Measurements from ENCODE around the gene PFN4.

PFN4 gene, protein sequence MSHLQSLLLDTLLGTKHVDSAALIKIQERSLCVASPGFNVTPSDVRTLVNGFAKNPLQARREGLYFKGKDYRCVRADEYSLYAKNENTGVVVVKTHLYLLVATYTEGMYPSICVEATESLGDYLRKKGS

DNA sequence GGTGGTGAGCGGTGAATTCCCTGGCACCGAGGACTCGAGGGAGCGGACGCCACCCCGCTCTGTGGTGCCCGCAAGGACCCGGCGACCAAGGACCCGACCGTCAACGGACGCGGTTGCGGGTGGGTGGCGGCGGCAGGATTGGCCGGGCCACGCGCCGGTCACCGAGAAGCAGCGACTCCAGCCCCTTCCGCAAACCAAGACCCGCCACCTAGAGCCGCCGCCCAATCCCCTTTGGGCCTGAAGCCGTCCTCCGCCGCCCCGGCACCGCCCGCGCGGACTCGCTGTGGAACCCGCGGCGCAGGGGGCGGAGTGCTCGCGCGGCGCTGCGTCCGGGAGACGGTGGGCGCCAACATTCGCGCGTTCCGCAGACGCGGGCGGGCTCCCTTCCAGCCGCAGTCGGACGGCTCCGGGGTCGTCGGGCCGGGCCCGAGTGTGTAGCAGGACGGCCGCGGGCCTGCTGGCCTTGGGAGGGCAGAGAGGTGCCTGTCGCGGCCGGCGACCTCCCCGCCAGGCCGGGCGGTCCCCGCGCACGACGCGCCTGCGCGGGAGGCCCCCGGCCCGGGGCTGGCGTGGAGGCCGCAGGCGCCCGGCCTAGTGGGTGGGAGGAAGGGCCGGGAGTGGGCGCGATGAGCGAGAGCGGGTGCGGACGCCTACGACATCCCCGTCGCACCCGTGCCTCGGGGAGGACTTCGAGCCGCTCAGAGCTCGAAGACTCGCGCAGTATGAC, at the start of gene PFN4, which contains the start of gene FAM228B:
Gene PFN4 (minus strand): TSS at position 140 of the 727 bp plus-strand sequence. CDS start 799 bp downstream, outside the sequence.
Gene FAM228B (plus strand): TSS at position 275 of the 727 bp plus-strand sequence. CDS start 893 bp downstream, outside the sequence.
- no peaks in the 10 kb centered on the region for H3K9me3 ChIP-seq (ENCODE audit: low read length)
- H3K36me3 ChIP-seq (ENCODE audit: insufficient read depth, low read length): no peaks in the 10 kb centered on the region
- peaks cover 19% of the 10 kb centered on the region for H3K4me1 ChIP-seq (ENCODE audit: insufficient read depth, low read length)
- H3K4me3 ChIP-seq (ENCODE audit: low read depth in 1 of 2, low read length in 2 of 2): peak within 1 kb of the TSS; percentile 66 to 84
- H3K27me3 ChIP-seq (ENCODE audit: control insufficient read depth in 1 of 2, insufficient read depth in 2 of 2, low read length in 2 of 2): no peaks in the 10 kb centered on the region
- peak within 1 kb of the TSS; percentile 78 for H3K9ac ChIP-seq (ENCODE audit: low read length)
- peak within 1 kb of the TSS; percentile 87 for H3K27ac ChIP-seq (ENCODE audit: low read depth, low read length)

DNA sequence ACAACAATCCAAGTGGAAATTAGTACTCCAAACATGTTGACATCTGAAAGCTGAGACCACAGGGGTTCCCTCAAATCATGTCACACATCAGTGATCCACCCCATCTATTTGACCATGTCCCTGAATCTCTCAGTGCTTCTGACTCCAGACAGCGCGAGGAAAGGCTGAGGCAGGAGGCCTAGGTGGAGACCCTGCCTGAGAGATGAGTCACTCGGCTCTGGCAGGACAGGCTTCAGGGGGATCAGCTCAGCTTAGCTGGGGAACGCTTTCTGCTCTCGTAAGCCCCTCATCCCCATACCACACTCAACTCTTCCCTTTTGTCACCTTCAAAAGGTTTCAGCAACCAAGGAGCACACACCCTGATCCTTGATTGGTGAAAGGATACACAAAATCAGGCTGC, 45.9 kb upstream of the PFN4 start:
- Histone ChIP-seq H3K27me3 (ENCODE audit: control insufficient read depth in 1 of 2, insufficient read depth in 2 of 2, low read length in 2 of 2) (no peaks in the 10 kb centered on the region), H3K36me3 (ENCODE audit: insufficient read depth, low read length) (no peaks in the 10 kb centered on the region), H3K9me3 (ENCODE audit: low read length) (no peaks in the 10 kb centered on the region)

GRCh38 chr2:24164416-24164973, 41.4 kb upstream of the PFN4 start:
- Histone ChIP-seq H3K9ac (ENCODE audit: low read length) (no peak overlapping the region), H3K4me3 (ENCODE audit: low read depth in 1 of 2, low read length in 2 of 2) (no peak overlapping the region), H3K36me3 (ENCODE audit: insufficient read depth, low read length) (peaks cover 3% of the 10 kb centered on the region), H3K9me3 (ENCODE audit: low read length) (no peaks in the 10 kb centered on the region), H3K4me1 (ENCODE audit: insufficient read depth, low read length) (no peaks in the 10 kb centered on the region), H3K27ac (ENCODE audit: low read depth, low read length) (no peak overlapping the region), H3K27me3 (ENCODE audit: control insufficient read depth in 1 of 2, insufficient read depth in 2 of 2, low read length in 2 of 2) (no peaks in the 10 kb centered on the region)

More for the DNA sequence above, 45.9 kb upstream of the PFN4 start:
- H3K4me3 ChIP-seq (ENCODE audit: low read depth in 1 of 2, low read length in 2 of 2): no peak overlapping the region
- H3K9ac ChIP-seq (ENCODE audit: low read length): no peak overlapping the region
- H3K27ac ChIP-seq (ENCODE audit: low read depth, low read length): no peak overlapping the region
- H3K4me1 ChIP-seq (ENCODE audit: insufficient read depth, low read length): no peaks in the 10 kb centered on the region

GRCh38 chr2:24163601-24164000, 40.5 kb upstream of the PFN4 start:
- H3K27me3 ChIP-seq (ENCODE audit: control insufficient read depth in 1 of 2, insufficient read depth in 2 of 2, low read length in 2 of 2): no peaks in the 10 kb centered on the region
- H3K9ac ChIP-seq (ENCODE audit: low read length): no peak overlapping the region
- H3K36me3 ChIP-seq (ENCODE audit: insufficient read depth, low read length): peaks cover 5% of the 10 kb centered on the region
- no peak overlapping the region for H3K27ac ChIP-seq (ENCODE audit: low read depth, low read length)
- H3K4me3 ChIP-seq (ENCODE audit: low read depth in 1 of 2, low read length in 2 of 2): no peak overlapping the region
- H3K4me1 ChIP-seq (ENCODE audit: insufficient read depth, low read length): no peaks in the 10 kb centered on the region
- no peaks in the 10 kb centered on the region for H3K9me3 ChIP-seq (ENCODE audit: low read length)

DNA sequence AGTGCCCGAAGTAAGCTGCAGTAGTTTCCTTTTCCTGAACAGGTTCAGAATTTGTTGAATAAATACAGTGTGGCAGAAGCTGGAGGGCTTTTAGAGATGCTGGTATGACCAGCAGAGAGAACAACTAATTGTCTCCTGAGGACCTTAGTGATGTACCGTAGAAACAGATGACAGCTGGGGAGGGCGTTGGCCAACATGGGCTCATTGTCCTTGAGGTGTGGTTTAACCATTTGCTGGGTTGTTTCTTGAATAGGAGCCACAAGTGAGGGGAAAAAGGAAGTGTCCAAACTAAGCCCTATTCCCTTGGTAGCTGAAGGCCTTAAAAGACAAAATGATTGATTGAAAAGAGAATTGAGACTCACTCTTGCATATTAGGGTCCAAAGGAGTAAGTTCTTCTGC, 40.1 kb upstream of the PFN4 start:
- no peak overlapping the region for H3K9ac ChIP-seq (ENCODE audit: low read length)
- H3K36me3 ChIP-seq (ENCODE audit: insufficient read depth, low read length): peaks cover 9% of the 10 kb centered on the region
- no peak overlapping the region for H3K4me3 ChIP-seq (ENCODE audit: low read depth in 1 of 2, low read length in 2 of 2)
- H3K27ac ChIP-seq (ENCODE audit: low read depth, low read length): no peak overlapping the region
- no peaks in the 10 kb centered on the region for H3K9me3 ChIP-seq (ENCODE audit: low read length)
- H3K4me1 ChIP-seq (ENCODE audit: insufficient read depth, low read length): no peaks in the 10 kb centered on the region
- no peaks in the 10 kb centered on the region for H3K27me3 ChIP-seq (ENCODE audit: control insufficient read depth in 1 of 2, insufficient read depth in 2 of 2, low read length in 2 of 2)

GRCh38 chr2:24162494-24162893, 39.4 kb upstream of the PFN4 start:
- Histone ChIP-seq H3K4me1 (ENCODE audit: insufficient read depth, low read length) (no peaks in the 10 kb centered on the region), H3K36me3 (ENCODE audit: insufficient read depth, low read length) (peaks cover 11% of the 10 kb centered on the region), H3K9ac (ENCODE audit: low read length) (no peak overlapping the region), H3K27me3 (ENCODE audit: control insufficient read depth in 1 of 2, insufficient read depth in 2 of 2, low read length in 2 of 2) (no peaks in the 10 kb centered on the region), H3K9me3 (ENCODE audit: low read length) (no peaks in the 10 kb centered on the region), H3K4me3 (ENCODE audit: low read depth in 1 of 2, low read length in 2 of 2) (no peak overlapping the region), H3K27ac (ENCODE audit: low read depth, low read length) (no peak overlapping the region)

GRCh38 chr2:24160761-24161160, 37.6 kb upstream of the PFN4 start:
- H3K27me3 ChIP-seq (ENCODE audit: control insufficient read depth in 1 of 2, insufficient read depth in 2 of 2, low read length in 2 of 2): no peaks in the 10 kb centered on the region
- H3K9ac ChIP-seq (ENCODE audit: low read length): no peak overlapping the region
- no peak overlapping the region for H3K4me3 ChIP-seq (ENCODE audit: low read depth in 1 of 2, low read length in 2 of 2)
- H3K4me1 ChIP-seq (ENCODE audit: insufficient read depth, low read length): no peaks in the 10 kb centered on the region
- H3K9me3 ChIP-seq (ENCODE audit: low read length): no peaks in the 10 kb centered on the region
- H3K27ac ChIP-seq (ENCODE audit: low read depth, low read length): no peak overlapping the region
- H3K36me3 ChIP-seq (ENCODE audit: insufficient read depth, low read length): peaks cover 11% of the 10 kb centered on the region

- Histone ChIP-seq H3K27ac (ENCODE audit: low read depth, low read length) (no peak overlapping the region), H3K9me3 (ENCODE audit: low read length) (no peaks in the 10 kb centered on the region), H3K9ac (ENCODE audit: low read length) (no peak overlapping the region), H3K4me1 (ENCODE audit: insufficient read depth, low read length) (no peaks in the 10 kb centered on the region), H3K4me3 (ENCODE audit: low read depth in 1 of 2, low read length in 2 of 2) (no peak overlapping the region), H3K36me3 (ENCODE audit: insufficient read depth, low read length) (peaks cover 11% of the 10 kb centered on the region), H3K27me3 (ENCODE audit: control insufficient read depth in 1 of 2, insufficient read depth in 2 of 2, low read length in 2 of 2) (no peaks in the 10 kb centered on the region)
Measured at GRCh38 chr2:24159708-24160107, 36.6 kb upstream of the PFN4 start.

DNA sequence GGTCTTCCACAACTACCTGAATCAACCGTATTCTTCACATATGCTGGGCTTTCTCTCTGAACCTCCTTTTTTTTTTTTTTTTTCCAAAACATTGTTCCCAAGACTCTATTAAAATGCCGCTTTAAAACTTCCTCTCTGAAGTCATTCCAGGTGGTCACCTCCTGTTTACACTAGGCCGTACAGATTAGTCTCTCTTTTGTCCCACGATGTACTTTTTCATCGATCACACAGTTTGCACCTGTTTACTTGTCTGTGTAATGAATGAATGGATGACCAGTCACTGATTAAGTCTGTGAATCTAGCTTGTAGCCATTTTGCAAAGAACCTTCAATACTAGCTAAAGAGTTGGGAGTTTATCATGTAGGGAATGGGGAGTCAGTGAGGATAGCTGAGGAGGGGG, 35.0 kb upstream of the PFN4 start:
- H3K9ac ChIP-seq (ENCODE audit: low read length): no peak overlapping the region
- no peaks in the 10 kb centered on the region for H3K9me3 ChIP-seq (ENCODE audit: low read length)
- H3K27ac ChIP-seq (ENCODE audit: low read depth, low read length): no peak overlapping the region
- H3K27me3 ChIP-seq (ENCODE audit: control insufficient read depth in 1 of 2, insufficient read depth in 2 of 2, low read length in 2 of 2): no peaks in the 10 kb centered on the region
- H3K36me3 ChIP-seq (ENCODE audit: insufficient read depth, low read length): peaks cover 11% of the 10 kb centered on the region
- no peaks in the 10 kb centered on the region for H3K4me1 ChIP-seq (ENCODE audit: insufficient read depth, low read length)
- no peak overlapping the region for H3K4me3 ChIP-seq (ENCODE audit: low read depth in 1 of 2, low read length in 2 of 2)

- Histone ChIP-seq H3K27ac (ENCODE audit: low read depth, low read length) (no peak overlapping the region), H3K27me3 (ENCODE audit: control insufficient read depth in 1 of 2, insufficient read depth in 2 of 2, low read length in 2 of 2) (no peaks in the 10 kb centered on the region)
Measured at GRCh38 chr2:24153478-24153877, 30.3 kb upstream of the PFN4 start.

DNA sequence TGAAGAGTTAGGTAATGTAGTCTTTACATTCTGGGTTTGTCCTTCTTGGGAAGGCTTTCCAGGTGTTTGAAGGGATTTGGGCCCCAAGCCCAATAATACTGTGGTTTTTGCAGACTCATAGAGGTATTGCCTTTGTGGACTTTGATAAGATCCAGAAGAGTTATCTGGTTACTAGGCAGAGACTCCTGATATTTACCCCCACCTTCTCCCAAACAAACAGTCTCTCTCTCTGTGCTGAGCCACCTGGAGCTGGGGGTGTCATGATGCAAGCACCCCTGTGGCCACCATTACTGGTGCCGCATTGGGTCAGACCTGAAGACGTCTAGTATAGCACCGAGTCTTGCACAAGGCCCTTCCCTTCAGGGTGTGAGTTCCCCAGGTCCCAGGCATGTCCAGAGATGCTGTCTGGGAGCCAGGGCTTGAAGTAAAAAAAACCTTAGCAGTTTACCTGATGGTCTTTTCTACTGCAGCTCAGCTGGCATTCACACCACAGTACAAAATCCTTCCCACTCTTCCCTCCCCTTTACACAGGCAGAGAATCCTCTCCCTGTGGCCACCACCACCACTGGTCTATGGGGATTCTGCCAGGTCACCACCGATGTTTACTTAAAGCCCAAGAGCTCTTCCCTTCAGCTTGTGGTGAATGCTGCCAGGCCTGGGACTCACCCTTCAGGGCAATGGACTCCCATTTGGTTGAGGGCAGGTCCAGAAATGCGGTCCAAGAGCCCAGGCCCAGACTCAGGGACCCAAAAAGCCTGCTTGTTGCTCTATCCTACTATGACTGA, 29.5 kb upstream of the PFN4 start:
- Histone ChIP-seq H3K36me3 (ENCODE audit: insufficient read depth, low read length) (peaks cover 16% of the 10 kb centered on the region), H3K4me1 (ENCODE audit: insufficient read depth, low read length) (no peaks in the 10 kb centered on the region), H3K27ac (ENCODE audit: low read depth, low read length) (no peak overlapping the region), H3K4me3 (ENCODE audit: low read depth in 1 of 2, low read length in 2 of 2) (no peak overlapping the region), H3K9me3 (ENCODE audit: low read length) (no peaks in the 10 kb centered on the region), H3K9ac (ENCODE audit: low read length) (no peak overlapping the region), H3K27me3 (ENCODE audit: control insufficient read depth in 1 of 2, insufficient read depth in 2 of 2, low read length in 2 of 2) (no peaks in the 10 kb centered on the region)

More at GRCh38 chr2:24153478-24153877, 30.3 kb upstream of the PFN4 start:
- peaks cover 14% of the 10 kb centered on the region for H3K36me3 ChIP-seq (ENCODE audit: insufficient read depth, low read length)
- H3K4me3 ChIP-seq (ENCODE audit: low read depth in 1 of 2, low read length in 2 of 2): no peak overlapping the region
- H3K9ac ChIP-seq (ENCODE audit: low read length): no peak overlapping the region
- no peaks in the 10 kb centered on the region for H3K9me3 ChIP-seq (ENCODE audit: low read length)
- H3K4me1 ChIP-seq (ENCODE audit: insufficient read depth, low read length): no peaks in the 10 kb centered on the region
